ENCODE data around the gene BRCA1.

BRCA1 gene

GRCh38 chr17:43018008-43018853 lies 106.9 kb downstream of the BRCA1 start:
- no peak for TF ChIP-seq CTCF (conservative IDR thresholded peaks at IDR 0.05; ENCODE audit: low read depth, low read length)
- DNase-seq (ENCODE audit: low read depth) = no peak

GRCh38 chr17:43016216-43016615 lies 108.9 kb downstream of the BRCA1 start:
- no peak for TF ChIP-seq CTCF (conservative IDR thresholded peaks at IDR 0.05; ENCODE audit: low read depth, low read length)
- H3K4me3 ChIP-seq (ENCODE audit: low read length) = no peak overlapping the region
- DNase-seq (ENCODE audit: low read depth) = no peak

More at GRCh38 chr17:43018008-43018853, 106.9 kb downstream of the BRCA1 start:
- no peak overlapping the region for H3K4me3 ChIP-seq (ENCODE audit: low read length)

GRCh38 chr17:43015579-43015978 lies 109.6 kb downstream of the BRCA1 start:
- H3K4me3 ChIP-seq (ENCODE audit: low read length) = no peak overlapping the region
- no peak for DNase-seq (ENCODE audit: low read depth)
- TF ChIP-seq CTCF (conservative IDR thresholded peaks at IDR 0.05; ENCODE audit: low read depth, low read length) = no peak

GRCh38 chr17:43014649-43015542 lies 110.3 kb downstream of the BRCA1 start:
- H3K4me3 ChIP-seq (ENCODE audit: low read length) = no peak overlapping the region
- no peak for DNase-seq (ENCODE audit: low read depth)
- no peak for TF ChIP-seq CTCF (conservative IDR thresholded peaks at IDR 0.05; ENCODE audit: low read depth, low read length)

DNA sequence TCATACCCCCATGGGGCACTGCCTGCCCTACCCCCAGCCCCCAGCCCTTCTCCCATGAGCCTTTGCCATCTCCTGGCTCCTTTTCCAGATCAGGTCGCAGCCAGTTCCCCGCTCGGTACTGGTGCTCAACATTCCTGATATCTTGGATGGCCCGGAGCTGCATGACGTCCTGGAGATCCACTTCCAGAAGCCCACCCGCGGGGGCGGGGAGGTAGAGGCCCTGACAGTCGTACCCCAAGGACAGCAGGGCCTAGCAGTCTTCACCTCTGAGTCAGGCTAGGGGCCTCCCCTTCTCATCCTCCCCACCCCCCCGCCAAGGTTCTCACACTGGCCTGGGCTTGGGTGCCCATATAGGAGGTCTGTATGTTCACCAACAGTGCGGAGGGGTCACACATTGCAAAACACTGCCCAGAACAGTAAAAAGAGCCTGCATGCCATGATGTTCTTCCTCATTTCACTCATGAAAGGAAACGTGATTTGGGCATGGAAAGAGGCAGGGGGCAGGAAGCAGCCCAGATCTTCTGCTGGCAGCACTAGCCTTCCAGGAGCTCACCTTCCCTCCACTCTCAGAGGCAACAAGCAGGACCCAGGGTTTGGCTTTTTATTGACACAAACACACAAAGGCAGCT lies 111.0 kb downstream of the BRCA1 start:
- no peak for DNase-seq (ENCODE audit: low read depth)
- TF ChIP-seq CTCF (conservative IDR thresholded peaks at IDR 0.05; ENCODE audit: low read depth, low read length) = no peak
- no peak overlapping the region for H3K4me3 ChIP-seq (ENCODE audit: low read length)

GRCh38 chr17:43013296-43013695 lies 111.9 kb downstream of the BRCA1 start:
- no peak overlapping the region for H3K4me3 ChIP-seq (ENCODE audit: low read length)
- no peak for TF ChIP-seq CTCF (conservative IDR thresholded peaks at IDR 0.05; ENCODE audit: low read depth, low read length)
- DNase-seq (ENCODE audit: low read depth) = no peak
